ENCODE results near the gene EEFSEC. TPM values are rescaled to one million over a fixed set of nuclear protein-coding genes. Genes with fewer than 3 reads are reported as not detected.
A peak's percentile ranks its signal among the peaks of the same experiment; 100 is the strongest.

The EEFSEC gene
- total RNA-seq, 1 experiment from 2014 or later: 9.5 TPM

DNA sequence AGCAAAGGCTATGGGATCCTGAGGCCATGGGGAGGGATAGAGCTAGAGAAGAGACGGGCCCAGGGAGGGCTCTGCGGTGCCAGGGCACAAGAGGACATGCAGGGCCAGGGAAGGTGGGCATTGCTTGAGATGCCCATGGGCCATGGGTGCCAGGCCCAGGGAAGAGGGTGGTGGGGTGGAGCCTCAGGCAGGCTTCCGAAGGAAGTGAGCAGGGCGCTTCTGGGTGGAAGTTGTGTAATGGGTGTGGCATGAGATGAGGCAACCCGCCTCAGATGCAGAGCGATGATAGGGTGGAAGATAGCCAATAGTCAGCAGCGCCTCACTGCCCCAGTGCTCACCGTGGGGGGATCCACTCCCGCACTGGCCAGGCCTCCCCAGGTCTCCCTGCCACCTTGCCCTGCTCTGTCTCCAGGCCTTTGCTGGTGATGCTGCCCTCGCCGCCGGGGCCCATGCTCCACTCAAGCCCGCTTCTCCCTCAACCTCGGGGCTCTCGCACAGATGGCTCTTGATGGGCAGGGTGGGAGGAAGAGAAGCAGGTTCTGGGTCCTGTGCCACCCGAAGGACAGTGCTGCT is 262.0 kb downstream of the EEFSEC start:
- H3K36me3 Mint-ChIP-seq (ENCODE audit: insufficient read depth in 1 of 3, low read depth in 3 of 3): peaks cover 0 to 5% (median 4%) of the 10 kb centered on the region in 3 experiments; a peak in 2 of 7 replicates
- no CpG with 5 or more reads among the region's 16 CpGs for WGBS (ENCODE audit: extremely low coverage, insufficient read length, low lambda C conversion rate)
- DNase-seq: no peak
- H4K8ac ChIP-seq (replicated peaks; ENCODE audit: insufficient read length, low read depth, low read length): no peak overlapping the region
- no peak overlapping the region for H2AK5ac ChIP-seq (ENCODE audit: insufficient read length, low read length)
- no peak overlapping the region for H2BK120ac ChIP-seq (ENCODE audit: low read depth, low read length, poor library complexity, severe bottlenecking)
- TF ChIP-seq, protein P1, sequence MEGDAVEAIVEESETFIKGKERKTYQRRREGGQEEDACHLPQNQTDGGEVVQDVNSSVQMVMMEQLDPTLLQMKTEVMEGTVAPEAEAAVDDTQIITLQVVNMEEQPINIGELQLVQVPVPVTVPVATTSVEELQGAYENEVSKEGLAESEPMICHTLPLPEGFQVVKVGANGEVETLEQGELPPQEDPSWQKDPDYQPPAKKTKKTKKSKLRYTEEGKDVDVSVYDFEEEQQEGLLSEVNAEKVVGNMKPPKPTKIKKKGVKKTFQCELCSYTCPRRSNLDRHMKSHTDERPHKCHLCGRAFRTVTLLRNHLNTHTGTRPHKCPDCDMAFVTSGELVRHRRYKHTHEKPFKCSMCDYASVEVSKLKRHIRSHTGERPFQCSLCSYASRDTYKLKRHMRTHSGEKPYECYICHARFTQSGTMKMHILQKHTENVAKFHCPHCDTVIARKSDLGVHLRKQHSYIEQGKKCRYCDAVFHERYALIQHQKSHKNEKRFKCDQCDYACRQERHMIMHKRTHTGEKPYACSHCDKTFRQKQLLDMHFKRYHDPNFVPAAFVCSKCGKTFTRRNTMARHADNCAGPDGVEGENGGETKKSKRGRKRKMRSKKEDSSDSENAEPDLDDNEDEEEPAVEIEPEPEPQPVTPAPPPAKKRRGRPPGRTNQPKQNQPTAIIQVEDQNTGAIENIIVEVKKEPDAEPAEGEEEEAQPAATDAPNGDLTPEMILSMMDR (conservative IDR thresholded peaks at IDR 0.05): no peak
- H3K9ac ChIP-seq (ENCODE audit: extremely low read depth, insufficient read length, low read length): no peak overlapping the region
- H3K18ac ChIP-seq (ENCODE audit: insufficient read length, low read depth, low read length): no peak overlapping the region
- H3K4me1 Mint-ChIP-seq: peaks cover 24 to 42% of the 10 kb centered on the region in 2 experiments
- H2AFZ ChIP-seq (ENCODE audit: low read length): no peak overlapping the region
- no peaks in the 10 kb centered on the region for H3K79me1 ChIP-seq (ENCODE audit: insufficient read depth, low read depth, low read length, poor library complexity, severe bottlenecking)
- peaks cover 0 to 4% of the 10 kb centered on the region in 2 experiments; a peak in 1 of 5 replicates for H3K9me3 Mint-ChIP-seq
- H3K56ac ChIP-seq (ENCODE audit: insufficient read length, low read depth, low read length): no peak overlapping the region
- H3K4me2 ChIP-seq (ENCODE audit: insufficient read depth, insufficient read length, low read length): no peak overlapping the region
- H2BK15ac ChIP-seq (ENCODE audit: low read depth, low read length): no peak overlapping the region
- no peak overlapping the region for H3K14ac ChIP-seq (ENCODE audit: insufficient read depth, low read length)
- H3K79me2 ChIP-seq (ENCODE audit: insufficient read depth, low read length): no peaks in the 10 kb centered on the region
- no peak overlapping the region for H3K27ac Mint-ChIP-seq
- no peak overlapping the region for H2BK12ac ChIP-seq (ENCODE audit: insufficient read length, low read depth, low read length)
- H3K27ac ChIP-seq (ENCODE audit: insufficient read length, low read depth, low read length): no peak overlapping the region
- no peaks in the 10 kb centered on the region for H3K27me3 ChIP-seq (ENCODE audit: insufficient read depth, low read length)
- H3K27me3 Mint-ChIP-seq (ENCODE audit: low read depth): peaks cover 6% of the 10 kb centered on the region
- no peak overlapping the region for H3K4ac ChIP-seq (ENCODE audit: low read depth, low read length)
- H3K4me1 ChIP-seq (ENCODE audit: insufficient read depth, low read length): no peaks in the 10 kb centered on the region; the same call in 1 of the 2 replicates
- no peaks in the 10 kb centered on the region for H3K23me2 ChIP-seq (ENCODE audit: insufficient read length, low read depth, low read length, poor library complexity, severe bottlenecking)
- no peak overlapping the region for H3T11ph ChIP-seq (ENCODE audit: low read length)
- no peaks in the 10 kb centered on the region for H3K9me3 ChIP-seq (ENCODE audit: control insufficient read depth, low read depth, low read length)
- H4K5ac ChIP-seq (ENCODE audit: insufficient read length, low read depth, low read length): no peak overlapping the region
- H4K20me1 ChIP-seq (ENCODE audit: control insufficient read depth, insufficient read depth, insufficient read length): no peaks in the 10 kb centered on the region
- H2BK20ac ChIP-seq (ENCODE audit: low read depth, low read length, poor library complexity, severe bottlenecking): no peak overlapping the region
- no peak overlapping the region for H2BK5ac ChIP-seq (ENCODE audit: insufficient read length, low read length)
- peak overlapping the region in 1 of 2 experiments; percentile 17; a peak in 1 of 5 replicates for H3K4me3 Mint-ChIP-seq
- H3K23ac ChIP-seq (ENCODE audit: insufficient read length, low read depth, low read length): no peak overlapping the region
- no peak overlapping the region for H4K91ac ChIP-seq (ENCODE audit: insufficient read length, low read depth, low read length)
